Activated CD8-positive, alpha-beta memory T cell treated with anti-CD3 and anti-CD28 coated beads, Interleukin-2, amount 50 U/mL, for 48 hours (primary cell): ENCODE data around the gene NR2F1.

ENCODE experiments used
- DNase-seq: peaks from one replicate; pipeline ENCODE4 v3.0.0-alpha.2; 2020

NR2F1 gene

GRCh38 chr5:93577854-93578812 lies 4.9 kb upstream of the NR2F1 start:
- no peak for DNase-seq

- DNase-seq: no peak
Observed at GRCh38 chr5:93578813-93579691, 4.0 kb upstream of the NR2F1 start.

GRCh38 chr5:93579692-93580062 lies 3.3 kb upstream of the NR2F1 start:
- peak; percentile 62 for DNase-seq

- DNase-seq: peak; percentile 68
Observed at GRCh38 chr5:93580063-93580926, 2.7 kb upstream of the NR2F1 start.

- no peak for DNase-seq
Observed at GRCh38 chr5:93580927-93581445, 2.0 kb upstream of the NR2F1 start, which contains the start of gene NR2F1-AS1. TSS of gene NR2F1-AS1 (minus strand) at chr5:93581219.

GRCh38 chr5:93582167-93582462 lies 907 bp upstream of the NR2F1 start:
- DNase-seq: no peak

- DNase-seq: no peak
Observed at GRCh38 chr5:93583439-93583767, 381 bp downstream of the NR2F1 start.

GRCh38 chr5:93583768-93584595 lies 960 bp downstream of the NR2F1 start:
- DNase-seq: peak; percentile 69

GRCh38 chr5:93584596-93585040 lies 1.6 kb downstream of the NR2F1 start:
- DNase-seq: no peak

GRCh38 chr5:93585041-93585766 lies 2.2 kb downstream of the NR2F1 start:
- no peak for DNase-seq

- no peak for DNase-seq
Observed at GRCh38 chr5:93585767-93586385, 2.9 kb downstream of the NR2F1 start.

GRCh38 chr5:93586736-93587596 lies 3.9 kb downstream of the NR2F1 start:
- DNase-seq: no peak

- no peak for DNase-seq
Observed at GRCh38 chr5:93587597-93588351, 4.8 kb downstream of the NR2F1 start.

- DNase-seq: no peak
Observed at GRCh38 chr5:93588352-93589151, 5.5 kb downstream of the NR2F1 start.

- no peak for DNase-seq
Observed at GRCh38 chr5:93589152-93589828, 6.3 kb downstream of the NR2F1 start.

GRCh38 chr5:93589829-93590215 lies 6.8 kb downstream of the NR2F1 start:
- no peak for DNase-seq

GRCh38 chr5:93590493-93590892 lies 7.5 kb downstream of the NR2F1 start:
- no peak for DNase-seq
